H9 (cell line): ENCODE measurements around the gene CFAP54. TPM values are rescaled to one million over a fixed set of nuclear protein-coding genes. Genes with fewer than 3 reads are reported as not detected.

Experiments used
- DNase-seq: peaks from one replicate; pipeline ENCODE4 v3.0.0-alpha.2; 2017
- H2AFZ ChIP-seq: one replicate; pipeline ENCODE4 v1.6.1; 2013; ENCODE audit warnings: mild to moderate bottlenecking, low read length, control low read depth, moderate library complexity
- H2AK5ac ChIP-seq: 2 replicates; pipeline ENCODE4 v1.6.1; 2013; ENCODE audit warnings: low read length, control low read depth, mixed read lengths; ENCODE audit not compliant: insufficient read length
- H2BK120ac ChIP-seq: one replicate; pipeline ENCODE4 v1.6.1; 2013; ENCODE audit warnings: low read depth, mild to moderate bottlenecking, low read length, control low read depth, inconsistent platforms; ENCODE audit not compliant: poor library complexity, severe bottlenecking
- H2BK12ac ChIP-seq: 2 replicates; pipeline ENCODE4 v1.6.1; 2013; ENCODE audit warnings: low read length, control low read depth, mixed read lengths, low read depth; ENCODE audit not compliant: insufficient read length
- H2BK15ac ChIP-seq: 2 replicates; pipeline ENCODE4 v1.6.1; 2013; ENCODE audit warnings: low read depth, low read length, control low read depth
- H2BK20ac ChIP-seq: one replicate; pipeline ENCODE4 v1.6.1; 2013; ENCODE audit warnings: low read depth, mild to moderate bottlenecking, low read length, control low read depth, inconsistent platforms; ENCODE audit not compliant: poor library complexity, severe bottlenecking
- H2BK5ac ChIP-seq: 2 replicates; pipeline ENCODE4 v1.6.1; 2013; ENCODE audit warnings: low read length, control low read depth, mixed read lengths; ENCODE audit not compliant: insufficient read length
- H3K14ac ChIP-seq: 2 replicates; pipeline ENCODE4 v1.6.1; 2013; ENCODE audit warnings: low read length, control low read depth; ENCODE audit not compliant: insufficient read depth
- H3K18ac ChIP-seq: 2 replicates; pipeline ENCODE4 v1.6.1; 2013; ENCODE audit warnings: low read depth, mild to moderate bottlenecking, mixed read lengths, low read length, control low read depth; ENCODE audit not compliant: insufficient read length
- H3K23ac ChIP-seq: 2 replicates; pipeline ENCODE4 v1.6.1; 2013; ENCODE audit warnings: low read length, control low read depth, mixed read lengths, low read depth; ENCODE audit not compliant: insufficient read length
- H3K23me2 ChIP-seq: 2 replicates; pipeline ENCODE4 v1.6.1; 2013; ENCODE audit warnings: low read depth, mild to moderate bottlenecking, mixed read lengths, low read length, control low read depth; ENCODE audit not compliant: insufficient read length, poor library complexity, severe bottlenecking
- H3K27ac ChIP-seq: 2 replicates; pipeline ENCODE4 v1.5.1; 2013; ENCODE audit warnings: low read length, control low read depth, mixed read lengths, low read depth; ENCODE audit not compliant: insufficient read length
- H3K27me3 ChIP-seq: 2 replicates; pipeline ENCODE4 v1.6.1; 2013; ENCODE audit warnings: low read length, control low read depth, inconsistent platforms; ENCODE audit not compliant: insufficient read depth
- H3K4ac ChIP-seq: 2 replicates; pipeline ENCODE4 v1.6.1; 2013; ENCODE audit warnings: low read depth, mild to moderate bottlenecking, control low read depth, inconsistent platforms, low read length, moderate library complexity
- H3K4me1 ChIP-seq: 2 replicates; pipeline ENCODE4 v1.6.1; 2013; ENCODE audit warnings: low read length, control low read depth, inconsistent platforms; ENCODE audit not compliant: insufficient read depth
- H3K4me2 ChIP-seq: 2 replicates; pipeline ENCODE4 v1.6.1; 2013; ENCODE audit warnings: low read length, control low read depth, mixed read lengths; ENCODE audit not compliant: insufficient read length, insufficient read depth
- H3K56ac ChIP-seq: 2 replicates; pipeline ENCODE4 v1.6.1; 2013; ENCODE audit warnings: low read depth, mild to moderate bottlenecking, mixed read lengths, low read length, control low read depth; ENCODE audit not compliant: insufficient read length
- H3K79me1 ChIP-seq: 2 replicates; pipeline ENCODE4 v1.6.1; 2013; ENCODE audit warnings: low read depth, mild to moderate bottlenecking, moderate library complexity, low read length, control low read depth, inconsistent platforms; ENCODE audit not compliant: insufficient read depth, poor library complexity, severe bottlenecking
- H3K79me2 ChIP-seq: 2 replicates; pipeline ENCODE4 v1.6.1; 2013; ENCODE audit warnings: low read length, control low read depth, inconsistent platforms; ENCODE audit not compliant: insufficient read depth
- H3K9ac ChIP-seq: 2 replicates; pipeline ENCODE4 v1.6.1; 2013; ENCODE audit warnings: low read length, control low read depth, mixed read lengths; ENCODE audit not compliant: insufficient read length; ENCODE audit errors: extremely low read depth
- H3K9me3 ChIP-seq: one replicate; pipeline ENCODE4 v1.6.1; 2013; ENCODE audit warnings: low read depth, low read length, inconsistent platforms; ENCODE audit not compliant: control insufficient read depth
- H3T11ph ChIP-seq: one replicate; pipeline ENCODE4 v1.6.1; 2013; ENCODE audit warnings: mild to moderate bottlenecking, low read length, control low read depth, inconsistent platforms
- H4K20me1 ChIP-seq: one replicate; pipeline ENCODE4 v1.6.1; 2013; ENCODE audit not compliant: control insufficient read depth, insufficient read length, insufficient read depth
- H4K5ac ChIP-seq: 2 replicates; pipeline ENCODE4 v1.6.1; 2013; ENCODE audit warnings: low read depth, mild to moderate bottlenecking, mixed read lengths, low read length, control low read depth; ENCODE audit not compliant: insufficient read length
- H4K8ac ChIP-seq: replicated peaks from 2 replicates; pipeline ENCODE4 v1.6.1; 2013; ENCODE audit warnings: low read length, control low read depth, mixed read lengths, low read depth; ENCODE audit not compliant: insufficient read length
- H4K91ac ChIP-seq: 2 replicates; pipeline ENCODE4 v1.6.1; 2013; ENCODE audit warnings: low read depth, mild to moderate bottlenecking, moderate library complexity, mixed read lengths, low read length, control low read depth; ENCODE audit not compliant: insufficient read length
- H3K27ac Mint-ChIP-seq, 3 experiments: 2 replicates in 2 of 3; 3 replicates in 1 of 3; pipeline ENCODE4 v1.8.0; 2020 to 2021; ENCODE audit warnings: mixed read lengths in 3 of 3, mild to moderate bottlenecking in 1 of 3, moderate library complexity in 1 of 3
- H3K27me3 Mint-ChIP-seq: 2 replicates; pipeline ENCODE4 v1.8.0; 2021; ENCODE audit warnings: low read depth, mild to moderate bottlenecking, moderate library complexity, mixed read lengths
- H3K36me3 Mint-ChIP-seq, 3 experiments: 2 replicates in 2 of 3; 3 replicates in 1 of 3; pipeline ENCODE4 v1.8.0; 2020 to 2021; ENCODE audit warnings: low read depth in 3 of 3, mixed read lengths in 3 of 3; ENCODE audit not compliant: insufficient read depth in 1 of 3
- H3K4me1 Mint-ChIP-seq, 2 experiments: 2 replicates each; pipeline ENCODE4 v1.8.0; 2020; ENCODE audit warnings: mixed read lengths in 2 of 2
- H3K4me3 Mint-ChIP-seq, 2 experiments: 2 replicates in 1 of 2; 3 replicates in 1 of 2; pipeline ENCODE4 v1.8.0; 2020 to 2021; ENCODE audit warnings: mild to moderate bottlenecking in 2 of 2, mixed read lengths in 2 of 2, moderate library complexity in 1 of 2
- H3K9me3 Mint-ChIP-seq, 2 experiments: 2 replicates in 1 of 2; 3 replicates in 1 of 2; pipeline ENCODE4 v1.8.0; 2020; ENCODE audit warnings: mild to moderate bottlenecking in 2 of 2, mixed read lengths in 2 of 2, moderate library complexity in 1 of 2
- WGBS: extraction: QIAGEN DNeasy Blood & Tissue Kit; methylation state at CpG from one replicate; pipeline ENCODE4 v1.1.7; 2013; ENCODE audit warnings: missing lambda C conversion rate, low lambda C conversion rate, mixed read lengths; ENCODE audit not compliant: insufficient read length; ENCODE audit errors: extremely low coverage; 5-methylcytosine and 5-hydroxymethylcytosine counted together
- total RNA-seq: library from RNA; stranded (reverse); gene quantifications from 2 replicates; pipeline ENCODE4 v1.2.1, GENCODE V29; 2021
- TF ChIP-seq, protein P1 (sequence below): fragments of 200-600 bp; sonication (generic); conservative IDR thresholded peaks from 3 replicates; pipeline ENCODE4 v1.8.0; 2021; ENCODE audit warnings: antibody characterized with exemption, mild to moderate bottlenecking

Gene CFAP54
- total RNA-seq, 1 experiment from 2014 or later, result 0.24 TPM

DNA sequence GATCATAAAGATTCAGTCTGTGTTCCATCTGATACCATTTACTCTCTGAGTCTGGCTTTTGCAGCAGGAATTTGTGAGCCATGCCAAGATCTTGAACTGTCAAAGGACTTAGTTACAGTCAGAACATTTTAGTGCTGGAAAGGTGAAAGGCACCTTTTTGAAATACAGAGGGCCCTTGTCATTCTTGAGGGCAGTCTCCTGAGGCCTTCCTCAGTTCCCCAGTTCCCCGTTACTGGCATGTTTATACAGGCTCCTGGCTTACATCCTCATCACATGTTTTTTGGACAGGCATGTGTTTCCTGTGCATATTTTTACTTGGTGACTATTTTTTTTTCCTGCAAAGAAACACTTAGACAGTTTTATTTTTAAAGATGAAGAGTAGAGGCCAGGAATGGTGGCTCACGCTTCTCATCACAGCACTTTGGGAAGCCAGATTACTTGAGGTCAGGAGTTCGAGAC is 21.0 kb downstream of the CFAP54 start:
- Mint-ChIP-seq H3K4me1 (peaks cover 9 to 12% of the 10 kb centered on the region in 2 experiments), H3K36me3 (no peaks in the 10 kb centered on the region), H3K27me3 (no peaks in the 10 kb centered on the region; the same call in 1 of the 2 replicates), H3K9me3 (no peaks in the 10 kb centered on the region), H3K4me3 (no peak overlapping the region), H3K27ac (no peak overlapping the region)
- H3K18ac ChIP-seq, result no peak overlapping the region
- no peak overlapping the region for H2BK20ac ChIP-seq
- H3K4ac ChIP-seq, result no peak overlapping the region
- DNase-seq, result no peak
- H3K27me3 ChIP-seq, result no peaks in the 10 kb centered on the region
- H3K23ac ChIP-seq, result no peak overlapping the region
- H3K79me1 ChIP-seq, result no peaks in the 10 kb centered on the region
- no peaks in the 10 kb centered on the region for H4K20me1 ChIP-seq
- H3K9me3 ChIP-seq, result no peaks in the 10 kb centered on the region
- no peak overlapping the region for H3K9ac ChIP-seq
- H2BK15ac ChIP-seq, result no peak overlapping the region
- no peak overlapping the region for H4K5ac ChIP-seq
- TF ChIP-seq, protein P1, sequence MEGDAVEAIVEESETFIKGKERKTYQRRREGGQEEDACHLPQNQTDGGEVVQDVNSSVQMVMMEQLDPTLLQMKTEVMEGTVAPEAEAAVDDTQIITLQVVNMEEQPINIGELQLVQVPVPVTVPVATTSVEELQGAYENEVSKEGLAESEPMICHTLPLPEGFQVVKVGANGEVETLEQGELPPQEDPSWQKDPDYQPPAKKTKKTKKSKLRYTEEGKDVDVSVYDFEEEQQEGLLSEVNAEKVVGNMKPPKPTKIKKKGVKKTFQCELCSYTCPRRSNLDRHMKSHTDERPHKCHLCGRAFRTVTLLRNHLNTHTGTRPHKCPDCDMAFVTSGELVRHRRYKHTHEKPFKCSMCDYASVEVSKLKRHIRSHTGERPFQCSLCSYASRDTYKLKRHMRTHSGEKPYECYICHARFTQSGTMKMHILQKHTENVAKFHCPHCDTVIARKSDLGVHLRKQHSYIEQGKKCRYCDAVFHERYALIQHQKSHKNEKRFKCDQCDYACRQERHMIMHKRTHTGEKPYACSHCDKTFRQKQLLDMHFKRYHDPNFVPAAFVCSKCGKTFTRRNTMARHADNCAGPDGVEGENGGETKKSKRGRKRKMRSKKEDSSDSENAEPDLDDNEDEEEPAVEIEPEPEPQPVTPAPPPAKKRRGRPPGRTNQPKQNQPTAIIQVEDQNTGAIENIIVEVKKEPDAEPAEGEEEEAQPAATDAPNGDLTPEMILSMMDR, result no peak
- no CpG with 5 or more reads among the region's 3 CpGs for WGBS
- no peak overlapping the region for H3K56ac ChIP-seq
- no peak overlapping the region for H4K8ac ChIP-seq
- H2AFZ ChIP-seq, result no peak overlapping the region
- H2BK120ac ChIP-seq, result no peak overlapping the region
- no peak overlapping the region for H3T11ph ChIP-seq
- H2BK5ac ChIP-seq, result no peak overlapping the region
- no peak overlapping the region for H2BK12ac ChIP-seq
- no peaks in the 10 kb centered on the region for H3K79me2 ChIP-seq
- no peak overlapping the region for H3K4me2 ChIP-seq
- H3K23me2 ChIP-seq, result no peaks in the 10 kb centered on the region
- H3K27ac ChIP-seq, result no peak overlapping the region
- H3K4me1 ChIP-seq, result no peaks in the 10 kb centered on the region; the same call in 1 of the 2 replicates
- no peak overlapping the region for H3K14ac ChIP-seq
- no peak overlapping the region for H2AK5ac ChIP-seq
- no peak overlapping the region for H4K91ac ChIP-seq
